Fibroblast of lung (primary cell): Measurements from ENCODE around the gene ACBD4.

Source experiments
- EZH2 ChIP-seq: IDR thresholded peaks from 2 replicates; pipeline ENCODE4 v1.5.1; 2012; ENCODE audit warnings: low read length, control low read depth, mild to moderate bottlenecking; ENCODE audit errors: missing control alignments
- TF ChIP-seq, protein P1 (sequence below), 2 donors: IDR thresholded peaks in 1 of 2; conservative IDR thresholded peaks in 1 of 2; 1 replicate in 1 of 2; 2 replicates in 1 of 2; pipeline ENCODE4 v1.5.1; 2011 to 2012; ENCODE audit warnings: low read length in 2 of 2, control low read depth in 1 of 2, inconsistent platforms in 1 of 2, low read depth in 1 of 2, mild to moderate bottlenecking in 1 of 2

- TF ChIP-seq EZH2: no peak
- TF ChIP-seq, protein P1, sequence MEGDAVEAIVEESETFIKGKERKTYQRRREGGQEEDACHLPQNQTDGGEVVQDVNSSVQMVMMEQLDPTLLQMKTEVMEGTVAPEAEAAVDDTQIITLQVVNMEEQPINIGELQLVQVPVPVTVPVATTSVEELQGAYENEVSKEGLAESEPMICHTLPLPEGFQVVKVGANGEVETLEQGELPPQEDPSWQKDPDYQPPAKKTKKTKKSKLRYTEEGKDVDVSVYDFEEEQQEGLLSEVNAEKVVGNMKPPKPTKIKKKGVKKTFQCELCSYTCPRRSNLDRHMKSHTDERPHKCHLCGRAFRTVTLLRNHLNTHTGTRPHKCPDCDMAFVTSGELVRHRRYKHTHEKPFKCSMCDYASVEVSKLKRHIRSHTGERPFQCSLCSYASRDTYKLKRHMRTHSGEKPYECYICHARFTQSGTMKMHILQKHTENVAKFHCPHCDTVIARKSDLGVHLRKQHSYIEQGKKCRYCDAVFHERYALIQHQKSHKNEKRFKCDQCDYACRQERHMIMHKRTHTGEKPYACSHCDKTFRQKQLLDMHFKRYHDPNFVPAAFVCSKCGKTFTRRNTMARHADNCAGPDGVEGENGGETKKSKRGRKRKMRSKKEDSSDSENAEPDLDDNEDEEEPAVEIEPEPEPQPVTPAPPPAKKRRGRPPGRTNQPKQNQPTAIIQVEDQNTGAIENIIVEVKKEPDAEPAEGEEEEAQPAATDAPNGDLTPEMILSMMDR (conservative IDR thresholded peaks at IDR 0.05 in 1 of 2, IDR thresholded peaks at IDR 0.05 in 1 of 2; ENCODE audit: low read depth in 1 of 2, low read length in 2 of 2): no peak
These were observed 42.1 kb downstream of the ACBD4 start for GRCh38 chr17:45177563-45177962.
